Cortex of kidney (tissue), 1 donor: ENCODE measurements around the gene USP53.
"Not testable (repeated sequence)": the region's sequence is repeated elsewhere in the genome, so short reads cannot be mapped to it uniquely, and the experiment has no call there.

Experiments
- DNase-seq: peaks from one replicate; lab custom pipeline; 2025; lab: John Stamatoyannopoulos, UW

USP53 gene

DNA sequence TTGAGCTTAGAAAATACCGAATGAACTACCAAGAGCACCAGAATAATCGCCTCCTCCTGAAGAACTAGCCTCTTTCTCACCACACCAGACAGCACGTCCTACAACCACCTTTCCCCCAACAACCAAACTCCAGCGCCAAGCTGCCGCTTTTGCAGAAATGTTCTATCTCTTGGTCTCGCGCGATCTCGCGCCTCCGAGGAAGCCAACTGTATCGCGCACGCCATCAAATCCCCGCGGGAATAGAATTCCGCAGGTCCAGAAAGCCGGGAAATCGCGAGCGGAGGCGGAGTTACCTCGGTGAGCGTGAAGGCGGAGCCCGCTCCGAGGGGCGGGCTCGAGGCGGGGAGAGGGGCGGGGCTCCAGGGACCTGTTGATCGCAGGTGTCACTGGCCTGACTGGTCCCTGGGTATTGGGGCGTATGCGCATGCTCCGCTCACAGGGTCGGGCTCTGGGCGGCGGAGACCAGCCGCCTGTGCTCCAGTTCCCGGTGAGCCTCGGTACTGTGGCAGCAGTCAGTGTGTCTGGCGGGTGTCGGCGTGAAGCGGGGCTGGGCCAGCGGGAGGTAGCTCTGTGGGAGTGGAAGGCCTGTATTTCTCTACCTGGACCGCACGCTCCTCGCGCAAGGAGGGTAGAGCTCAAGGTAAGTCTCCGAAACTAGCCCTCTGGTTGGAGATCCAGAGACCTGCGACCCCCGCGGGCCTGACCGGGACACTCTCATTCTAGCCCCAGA, at the start of gene USP53:
USP53 (plus strand) TSS at position 480 of the 730 bp plus-strand sequence. CDS start 27,047 bp downstream, outside the sequence.
- DNase-seq: peak; percentile 26

DNA sequence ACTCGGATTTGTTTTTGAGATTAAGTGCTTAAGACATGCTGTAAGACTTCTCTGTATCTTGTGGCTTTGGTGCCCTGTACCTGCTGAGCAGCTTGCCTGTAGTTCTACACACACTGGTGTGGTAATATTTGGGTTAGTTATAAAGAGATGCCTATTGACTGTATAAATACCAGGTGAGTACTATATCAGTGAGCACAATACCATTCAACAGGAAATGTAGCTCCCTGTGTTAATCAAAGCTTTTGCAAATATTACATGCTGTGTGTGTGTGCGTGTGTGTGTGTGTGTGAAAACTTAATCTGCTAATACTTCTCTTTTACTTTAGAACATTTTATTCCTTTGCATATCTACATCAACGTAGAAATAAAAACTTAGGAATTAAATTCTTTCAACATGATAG, 46.7 kb upstream of the USP53 start:
- no peak for DNase-seq

DNA sequence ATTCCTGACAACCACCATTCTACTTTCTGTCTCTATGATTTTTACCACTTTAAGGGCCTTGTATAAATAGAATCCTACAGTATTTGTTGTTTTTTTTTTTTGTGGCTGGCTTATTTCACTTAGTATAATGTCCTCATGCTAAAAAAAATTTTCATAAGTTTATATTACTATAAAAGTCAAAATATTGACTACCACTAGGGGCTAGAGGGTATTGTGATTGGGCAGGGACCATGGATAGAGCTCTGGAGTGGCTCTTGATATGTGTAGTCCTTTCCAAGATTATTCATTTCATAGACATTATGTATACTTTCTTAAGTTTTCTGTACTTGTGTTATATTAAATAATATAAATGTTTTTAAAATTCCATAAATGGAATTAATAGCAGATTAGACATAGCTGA, 42.3 kb upstream of the USP53 start:
- no peak for DNase-seq

DNA sequence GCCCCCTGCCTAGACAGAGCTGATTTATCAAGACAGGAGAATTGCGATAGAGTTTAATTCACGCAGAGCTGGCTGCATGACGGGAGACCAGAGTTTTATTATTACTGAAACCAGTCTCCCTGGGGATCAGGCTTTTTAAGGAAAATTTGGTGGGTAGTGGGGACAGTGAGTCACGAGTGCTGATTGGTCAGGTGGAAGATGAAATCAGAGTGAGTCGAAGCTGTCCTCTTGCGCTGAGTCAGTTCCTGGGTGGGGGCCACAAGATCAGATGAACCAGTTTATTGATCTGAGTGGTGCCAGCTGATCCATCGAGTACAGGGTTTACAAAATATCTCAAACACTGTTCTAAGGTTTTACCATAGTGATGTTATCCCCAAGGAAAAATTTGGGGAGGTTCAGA, 40.3 kb upstream of the USP53 start:
- no peak for DNase-seq

DNA sequence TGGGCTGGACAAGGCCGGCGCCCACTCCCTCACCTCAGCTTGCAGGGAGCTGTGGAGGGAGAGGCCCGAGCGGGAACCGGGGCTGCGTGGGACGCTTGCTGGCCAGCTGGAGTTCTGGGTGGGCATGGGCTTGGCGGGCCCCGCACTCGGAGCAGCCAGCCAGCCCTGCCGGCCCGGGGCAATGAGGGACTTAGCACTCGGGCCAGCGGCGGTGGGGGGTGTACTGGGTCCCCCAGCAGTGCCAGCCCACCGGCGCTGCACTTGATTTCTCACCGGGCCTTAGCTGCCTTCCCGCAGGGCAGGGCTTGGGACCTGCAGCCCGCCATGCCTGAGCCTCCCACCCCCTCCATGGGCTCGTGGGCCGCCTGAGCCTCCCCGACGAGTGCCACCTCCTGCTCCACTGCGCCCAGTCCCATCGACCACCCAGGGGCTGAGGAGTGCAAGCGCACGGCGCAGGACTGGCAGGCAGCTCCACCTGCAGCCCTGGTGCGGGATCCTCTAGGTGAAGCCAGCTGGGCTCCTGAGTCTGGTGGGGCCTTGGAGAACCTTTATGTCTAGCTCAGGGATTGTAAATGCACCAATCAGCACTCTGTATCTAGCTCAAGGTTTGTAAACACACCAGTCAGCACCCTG, 38.7 kb upstream of the USP53 start:
- DNase-seq: not testable (repeated sequence)

DNA sequence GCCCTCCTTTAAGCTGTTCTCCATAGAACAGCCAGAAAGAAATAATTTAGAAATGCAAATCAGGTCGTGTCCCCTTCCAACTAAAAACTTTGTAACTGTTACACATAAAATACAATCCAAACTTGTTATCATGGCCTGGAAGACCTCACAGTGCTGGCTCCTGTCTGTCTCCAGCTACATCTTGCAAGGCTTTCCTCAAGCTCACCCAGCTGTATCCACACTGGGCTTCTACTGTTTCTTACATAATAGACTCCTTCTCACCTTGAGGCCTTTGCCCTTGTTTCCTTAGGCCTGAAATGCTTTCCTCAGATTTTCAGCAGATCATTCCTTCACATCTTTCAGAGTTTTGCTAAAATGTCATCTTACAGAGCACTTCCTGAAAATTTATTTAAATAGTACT, 33.5 kb upstream of the USP53 start:
- DNase-seq: no peak

DNA sequence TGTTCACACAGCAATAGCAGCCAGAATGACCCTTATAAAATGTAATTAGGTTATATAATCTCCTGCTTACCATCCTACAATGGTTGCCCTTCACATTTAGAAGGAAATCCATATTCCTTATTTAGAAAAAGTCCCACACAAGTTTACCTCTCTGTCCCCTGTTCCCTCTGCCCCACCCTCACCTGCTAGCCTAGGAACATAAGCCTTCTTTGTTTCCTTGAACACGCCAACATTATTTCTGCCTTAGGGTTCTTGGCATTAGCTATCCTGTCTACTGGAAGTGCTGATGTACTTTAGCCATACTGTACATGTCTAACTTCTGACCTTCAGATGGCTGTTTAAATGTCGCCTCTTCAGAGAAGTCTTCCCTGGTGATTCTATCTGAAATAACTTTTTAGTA, 28.4 kb upstream of the USP53 start:
- no peak for DNase-seq

DNA sequence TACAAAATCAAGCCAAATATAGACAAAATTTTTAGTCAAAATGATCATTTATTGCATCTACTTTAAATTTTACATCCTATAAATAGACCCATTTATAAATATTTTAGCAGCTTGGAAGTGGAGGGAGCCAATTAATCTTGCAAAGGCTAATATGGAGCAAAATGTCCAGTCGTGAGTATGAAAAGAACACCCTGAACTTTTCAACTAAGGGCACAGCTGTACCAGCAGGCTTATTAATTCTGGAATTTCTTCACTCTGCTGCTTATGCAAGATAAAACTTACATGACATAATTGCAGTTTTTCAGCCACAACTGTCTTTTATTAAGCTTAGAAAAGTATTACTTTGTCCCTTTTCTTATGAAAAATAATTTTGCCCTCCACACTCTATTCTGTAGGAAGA, 22.9 kb upstream of the USP53 start:
- no peak for DNase-seq

DNA sequence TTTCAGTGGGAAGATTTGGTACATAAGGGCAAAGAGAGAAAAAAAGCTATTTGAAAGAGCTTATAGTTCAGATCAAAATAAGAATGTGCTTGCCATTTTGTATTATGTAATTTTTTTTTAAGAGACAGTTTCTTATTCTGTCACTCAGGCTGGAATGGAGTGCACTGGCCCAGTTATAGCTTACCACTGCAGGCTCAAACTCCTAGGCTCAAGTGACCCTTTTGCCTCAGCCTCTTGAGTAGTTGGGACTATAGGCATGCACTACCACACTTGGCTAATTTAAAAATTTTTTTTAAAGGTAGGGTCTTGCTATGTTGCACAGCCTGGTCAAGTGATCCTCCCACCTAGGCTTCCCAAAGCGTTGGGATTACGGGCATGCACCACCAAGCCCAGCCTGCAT, 22.2 kb upstream of the USP53 start:
- DNase-seq: no peak

DNA sequence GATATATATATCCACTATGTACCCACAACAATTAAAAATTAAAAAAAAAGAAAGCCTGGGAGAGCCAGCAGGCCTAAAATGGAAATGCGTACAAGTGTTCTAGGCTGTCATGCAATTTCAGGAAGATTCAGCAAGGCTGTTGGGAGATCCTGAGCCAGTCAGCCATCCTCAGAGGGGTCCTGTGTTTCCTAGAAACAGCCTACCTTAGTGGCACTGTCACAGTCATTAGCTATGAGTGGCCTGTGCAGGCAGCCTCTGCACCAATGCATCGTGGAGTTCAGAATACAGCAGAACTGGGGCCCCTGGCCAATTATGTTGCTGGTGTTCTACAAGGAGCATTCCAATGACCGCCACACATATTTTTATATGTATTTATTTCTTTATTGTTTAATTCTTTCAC, 21.0 kb upstream of the USP53 start:
- no peak for DNase-seq

DNA sequence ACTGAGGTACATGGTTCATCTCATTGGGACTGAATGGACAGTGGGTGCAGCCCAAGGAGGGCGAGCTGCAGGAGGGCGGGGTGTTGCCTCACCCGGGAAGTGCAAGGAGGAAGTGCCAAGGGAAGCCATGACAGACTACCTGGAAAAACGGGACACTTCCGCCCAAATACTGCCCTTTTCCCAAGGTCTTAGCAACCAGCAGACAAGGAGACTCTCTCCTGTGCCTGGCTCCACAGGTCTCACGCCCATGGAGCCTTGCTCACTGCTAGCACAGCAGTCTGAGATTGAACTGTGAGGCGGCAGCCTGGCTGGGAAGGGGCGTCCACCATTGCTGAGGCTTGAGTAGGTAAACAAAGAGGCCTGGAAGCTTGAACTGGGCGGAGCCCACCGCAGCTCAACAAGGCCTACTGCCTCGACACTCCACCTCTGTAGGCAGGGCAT, 14.7 kb upstream of the USP53 start:
- DNase-seq: no peak

DNA sequence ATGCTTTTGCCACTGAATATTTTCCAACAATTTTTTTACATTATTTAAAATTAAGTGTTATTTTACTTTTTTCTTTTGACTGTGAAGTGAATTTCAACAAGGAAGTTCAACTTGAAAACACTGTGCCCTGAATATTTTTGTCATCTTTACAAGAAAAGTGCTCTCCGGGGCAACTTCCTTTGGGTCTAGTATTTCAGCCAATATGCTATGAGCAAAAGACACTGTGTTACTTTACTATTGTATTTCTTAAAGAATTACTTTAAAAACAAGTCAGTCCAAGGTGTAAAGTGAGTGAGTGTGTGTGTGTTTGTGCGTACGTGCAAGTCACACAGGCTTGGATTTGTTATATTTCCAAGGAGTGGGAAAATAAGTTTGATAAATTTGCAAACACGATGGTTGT, 7.6 kb upstream of the USP53 start:
- DNase-seq: no peak

DNA sequence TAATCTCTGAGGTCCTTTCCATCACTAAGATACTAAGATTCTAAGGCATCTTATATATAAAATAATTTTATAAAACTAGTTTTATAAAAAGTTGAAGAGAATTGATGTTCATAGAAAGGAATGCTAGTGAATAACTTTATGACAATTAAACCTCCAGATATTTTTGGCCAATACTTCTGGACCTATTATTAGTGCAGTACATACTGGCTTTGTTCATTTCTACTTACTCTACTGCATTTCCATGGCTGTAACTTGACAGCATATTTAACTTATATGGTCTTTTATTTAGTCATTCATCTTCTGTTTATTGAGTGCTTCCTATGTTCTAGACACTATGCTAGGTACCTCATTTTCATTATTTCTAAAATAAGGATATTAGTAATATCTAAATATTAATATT, 6.8 kb upstream of the USP53 start:
- DNase-seq: no peak

DNA sequence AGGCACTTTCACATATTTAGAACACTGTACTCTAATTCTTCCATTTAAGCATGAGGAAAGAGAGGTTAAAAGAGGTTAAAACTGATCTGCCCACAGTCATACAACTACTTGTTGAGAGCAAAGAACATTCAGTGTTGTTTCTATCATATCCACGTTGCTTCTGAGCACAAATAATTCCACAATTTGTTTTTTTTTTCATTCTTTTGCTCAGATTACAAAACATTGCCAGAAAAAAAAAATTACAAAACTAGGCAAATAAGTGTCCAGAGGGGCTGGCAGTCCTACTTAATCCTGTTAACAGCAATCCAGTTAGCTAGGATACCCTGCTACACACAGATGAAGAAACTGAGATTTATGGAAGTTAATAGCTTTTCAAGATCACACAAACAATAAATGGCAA, 6.3 kb upstream of the USP53 start:
- DNase-seq: no peak

DNA sequence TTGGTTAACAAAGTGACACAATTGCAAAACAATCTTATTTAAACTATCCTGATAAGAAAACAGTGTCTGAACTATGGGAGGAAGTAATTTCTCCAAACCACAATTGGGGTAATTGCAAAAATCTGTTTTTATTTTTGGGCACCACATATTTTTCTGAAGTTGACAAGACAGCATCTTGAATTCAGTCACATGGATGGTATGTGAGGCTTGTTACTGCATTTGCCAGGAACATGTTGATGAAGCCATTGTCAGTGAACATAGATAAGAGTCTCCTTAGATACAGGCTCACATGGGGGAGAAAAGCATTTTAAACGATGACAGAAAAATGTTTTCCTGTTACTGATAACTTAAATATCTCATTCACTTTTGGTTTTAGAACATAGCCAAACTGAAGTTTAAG, 5.5 kb upstream of the USP53 start:
- DNase-seq: no peak

DNA sequence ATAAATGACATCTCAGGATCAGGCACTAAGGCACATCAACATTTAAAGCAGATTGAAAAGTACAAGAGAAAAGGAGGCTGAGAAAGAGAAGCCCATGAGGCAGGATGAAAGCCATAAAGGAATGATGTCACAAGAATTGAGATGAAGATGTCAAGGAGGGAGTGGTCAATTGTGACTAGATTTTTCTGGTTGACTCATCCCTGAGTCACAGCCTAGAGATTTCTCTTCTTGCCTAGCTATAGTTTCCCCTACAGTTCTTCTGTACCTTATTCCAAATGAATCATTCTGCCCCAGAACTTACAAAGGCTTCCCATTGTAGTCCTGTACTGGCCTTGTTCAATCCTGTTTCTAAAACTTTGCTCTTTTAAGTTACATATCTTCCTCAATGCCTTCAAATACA, 3.4 kb upstream of the USP53 start:
- no peak for DNase-seq

DNA sequence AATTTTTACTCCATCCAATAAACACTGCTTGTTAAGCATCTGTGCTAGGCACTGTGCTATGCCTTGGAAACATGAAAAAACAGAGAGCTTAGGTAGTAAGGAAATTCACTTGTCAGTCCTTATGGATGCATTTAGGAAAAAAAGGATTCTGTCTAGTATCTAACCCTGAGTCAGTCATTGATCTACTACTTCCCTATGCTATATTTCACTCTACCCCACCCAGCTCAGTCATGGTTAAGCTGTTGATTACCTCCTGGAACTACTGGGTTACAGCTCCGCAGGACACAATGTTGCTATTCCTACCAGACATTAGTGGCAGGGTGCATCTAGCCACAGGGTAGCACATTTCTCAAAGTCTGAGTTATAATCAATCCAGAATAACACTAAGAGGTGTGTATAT, 2.9 kb upstream of the USP53 start:
- DNase-seq: no peak

DNA sequence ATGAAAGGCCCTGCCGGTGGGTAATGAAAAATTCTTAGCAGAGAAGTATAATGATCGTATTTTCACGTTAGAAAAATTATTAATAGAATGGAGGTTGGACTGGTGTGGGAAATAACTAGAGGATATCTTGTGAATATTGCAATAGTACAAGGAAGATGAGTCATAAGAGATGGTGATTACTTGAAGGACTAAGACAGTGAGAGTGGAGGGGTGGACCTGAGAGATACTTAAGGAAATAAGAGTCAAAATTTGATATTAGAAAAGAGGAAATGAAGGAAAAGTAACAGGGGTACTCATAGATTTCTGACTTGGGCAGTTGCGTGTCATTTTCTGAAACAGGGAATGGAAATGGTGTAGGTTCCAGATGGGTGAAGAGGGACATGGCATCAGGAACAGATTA, 1.7 kb upstream of the USP53 start:
- no peak for DNase-seq

DNA sequence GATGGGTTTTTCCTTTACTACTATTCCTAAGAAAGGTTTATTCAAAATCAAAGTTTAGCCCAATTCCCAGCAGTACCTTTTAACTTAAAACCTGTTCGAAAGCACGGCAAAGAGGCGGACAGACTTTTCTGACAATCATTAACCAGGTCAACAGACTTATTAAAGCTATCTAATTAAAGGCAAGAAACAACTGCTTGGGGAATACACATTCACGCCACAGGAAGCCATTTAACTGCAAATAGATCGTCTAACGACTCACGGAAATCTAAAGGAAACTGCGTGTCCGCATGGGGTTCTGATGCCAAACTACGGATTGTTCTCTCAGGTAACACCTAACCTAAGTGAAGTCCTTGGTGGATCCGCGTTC, 663 bp upstream of the USP53 start:
- DNase-seq: no peak

DNA sequence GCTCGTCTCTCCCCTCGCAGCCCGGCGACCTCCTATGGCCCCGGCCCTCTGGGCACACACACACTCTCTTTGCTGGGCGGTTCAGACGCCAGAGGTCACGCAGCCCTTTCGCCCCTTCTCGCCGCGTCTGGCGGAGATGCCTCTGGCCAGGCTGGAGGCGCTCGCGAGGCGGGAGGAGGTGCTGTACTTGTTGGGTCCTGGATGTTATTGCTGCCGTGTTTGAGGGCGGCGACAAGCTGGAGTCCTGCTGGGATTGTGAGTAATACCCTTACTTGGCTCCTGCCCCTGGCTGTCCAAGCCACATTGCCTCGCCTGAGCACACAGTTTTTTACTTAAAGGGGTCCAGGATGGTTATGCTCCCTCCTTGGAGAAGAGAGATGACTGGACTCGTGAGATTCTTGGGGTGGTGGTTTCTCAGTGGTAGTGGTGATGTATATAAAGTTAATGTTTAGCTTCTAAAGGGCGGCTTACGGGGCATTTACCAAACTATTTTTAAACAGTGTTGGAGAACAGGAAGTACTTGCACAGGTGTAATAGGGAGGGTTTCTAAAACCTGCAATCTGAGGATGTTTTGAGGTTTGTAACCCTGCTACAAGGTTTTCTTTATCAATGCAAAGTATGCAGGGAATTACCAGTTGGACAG, 572 bp downstream of the USP53 start:
- DNase-seq: no peak

DNA sequence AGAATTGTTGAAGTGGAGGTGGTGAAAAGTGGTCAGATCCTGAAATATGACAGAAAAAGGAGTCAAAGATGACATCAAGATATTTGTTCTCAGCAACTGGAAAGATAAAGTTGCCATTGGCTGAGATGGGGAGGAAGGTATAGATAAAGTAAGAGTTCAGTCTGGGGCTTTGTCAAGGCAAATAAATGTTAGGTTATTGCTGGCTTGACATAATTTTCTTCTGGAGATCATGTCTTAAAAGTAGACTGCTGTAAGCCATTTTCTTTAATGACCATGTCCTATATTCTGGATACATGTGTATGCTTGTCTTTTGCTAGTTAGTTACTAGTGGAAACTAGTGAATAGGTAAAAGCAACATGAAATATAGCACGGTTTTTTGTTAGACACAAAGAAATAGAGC, 5.6 kb downstream of the USP53 start:
- no peak for DNase-seq

DNA sequence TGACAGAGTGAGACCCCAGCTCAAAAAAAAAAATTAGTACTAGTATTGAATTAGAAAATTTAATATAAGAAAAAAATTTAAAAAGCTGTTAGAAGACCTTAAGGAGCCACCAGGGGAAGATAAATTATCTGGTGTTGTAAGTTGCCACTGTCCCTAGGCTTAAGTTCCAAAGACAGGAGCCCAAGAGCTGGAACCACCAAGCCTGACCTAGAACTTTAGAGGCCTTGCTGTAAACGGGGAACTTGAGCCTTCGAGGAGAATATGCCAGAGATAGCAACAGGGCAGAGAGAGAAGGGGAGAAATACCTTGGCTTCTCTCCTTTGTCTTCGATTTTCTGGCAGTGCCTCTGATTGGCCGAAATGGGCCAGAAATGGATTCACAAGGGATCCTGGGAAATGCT, 8.9 kb downstream of the USP53 start:
- no peak for DNase-seq

DNA sequence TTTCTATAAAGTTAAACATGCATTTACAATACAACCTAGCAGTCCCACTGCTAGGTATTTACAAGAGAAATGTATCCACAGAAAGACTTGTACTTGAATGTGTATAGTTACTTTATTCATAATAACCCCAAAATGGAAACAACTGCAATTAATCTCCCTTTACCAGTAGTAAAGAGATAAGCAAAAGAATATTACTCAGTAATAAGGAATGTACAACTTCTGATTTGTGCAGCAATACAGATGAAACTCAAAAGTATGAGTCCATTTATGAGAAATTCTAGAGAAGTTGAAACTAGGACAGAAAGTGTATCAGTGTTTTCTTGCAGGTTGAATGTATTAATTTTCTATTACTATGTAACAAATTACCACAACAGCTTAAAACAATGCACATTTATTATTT, 15.2 kb downstream of the USP53 start:
- no peak for DNase-seq

DNA sequence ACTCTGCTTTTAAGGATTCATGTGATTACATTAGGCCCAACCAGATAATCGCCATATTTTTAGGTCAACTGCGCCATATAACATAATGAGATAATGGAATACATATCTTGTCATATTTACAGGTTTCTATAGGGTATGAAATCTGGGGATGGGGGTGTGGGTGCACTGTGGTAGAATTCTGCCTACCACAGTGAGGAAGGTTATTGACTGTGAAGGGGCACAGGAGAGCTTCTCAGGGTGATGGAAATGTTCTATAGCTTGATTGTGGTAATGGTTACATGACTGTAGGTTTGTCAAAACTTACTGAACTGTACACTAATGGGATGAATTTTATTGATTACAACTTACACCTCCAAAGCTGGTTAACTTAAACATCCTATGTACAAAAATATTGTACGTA, 15.9 kb downstream of the USP53 start:
- DNase-seq: no peak
